CD4-positive, alpha-beta T cell treated with Interleukin-17A for 4 hours (primary cell): ENCODE data around the gene NPIPB6.

Experiments
- DNase-seq: peaks from one replicate; pipeline ENCODE4 v3.0.0-alpha.2; 2020; ENCODE audit warnings: mixed read lengths

Gene NPIPB6

DNA sequence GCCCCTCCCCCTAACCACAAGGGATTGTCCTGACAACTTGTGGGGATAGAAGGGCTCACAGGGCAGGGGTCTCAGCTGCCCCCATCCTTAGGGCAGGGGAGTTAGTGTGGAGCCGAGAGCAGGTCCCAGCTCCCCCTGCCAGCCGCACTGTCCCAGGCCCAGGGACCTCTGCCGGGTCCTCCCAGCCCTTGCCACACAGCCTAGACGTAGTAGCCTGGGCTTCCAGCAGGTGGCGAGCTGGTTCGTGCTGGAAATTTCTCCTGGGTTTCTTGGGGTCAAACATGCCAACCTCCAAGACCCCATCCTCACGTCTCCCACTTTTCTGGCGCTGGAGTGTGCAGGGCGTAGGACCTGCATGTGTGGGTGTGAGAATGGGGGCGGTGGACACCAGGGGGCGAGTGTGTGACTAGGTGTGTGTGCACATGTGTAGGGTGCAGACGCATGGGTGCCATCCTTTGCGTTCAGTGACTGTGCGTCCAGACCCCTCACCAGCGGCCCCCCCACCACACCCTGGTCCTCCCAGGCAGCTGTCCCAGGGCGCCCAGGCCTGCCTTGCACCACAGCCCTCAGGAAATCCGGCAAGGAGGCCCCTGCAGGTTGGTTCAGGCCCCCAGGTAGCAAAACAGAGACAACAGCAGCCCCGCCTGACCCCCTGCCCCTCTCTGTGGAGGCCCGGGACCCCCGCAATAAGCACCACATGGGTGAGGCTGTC, 41.5 kb downstream of the NPIPB6 start:
- DNase-seq = peak; percentile 54

DNA sequence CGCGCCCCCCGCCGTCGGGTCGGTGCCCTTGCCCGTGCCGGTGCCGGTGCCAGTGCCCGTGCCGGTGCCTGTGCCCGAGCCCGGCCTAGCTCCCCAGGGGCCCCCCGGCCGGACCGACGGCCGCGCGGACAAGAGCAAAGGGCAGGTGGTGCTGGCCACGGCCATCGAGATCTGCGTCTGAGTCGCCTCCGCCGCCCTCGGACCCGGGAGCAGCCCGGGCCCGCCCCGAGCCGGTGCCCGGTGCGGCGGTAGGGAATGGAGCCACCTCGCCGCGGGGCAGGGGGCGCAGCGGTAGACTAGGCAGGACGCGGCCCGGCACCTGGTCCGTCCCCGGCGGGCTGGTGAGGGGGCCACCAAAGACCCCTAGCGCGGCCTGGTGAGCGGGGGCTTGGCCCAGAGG, 42.6 kb downstream of the NPIPB6 start:
- no peak for DNase-seq

DNA sequence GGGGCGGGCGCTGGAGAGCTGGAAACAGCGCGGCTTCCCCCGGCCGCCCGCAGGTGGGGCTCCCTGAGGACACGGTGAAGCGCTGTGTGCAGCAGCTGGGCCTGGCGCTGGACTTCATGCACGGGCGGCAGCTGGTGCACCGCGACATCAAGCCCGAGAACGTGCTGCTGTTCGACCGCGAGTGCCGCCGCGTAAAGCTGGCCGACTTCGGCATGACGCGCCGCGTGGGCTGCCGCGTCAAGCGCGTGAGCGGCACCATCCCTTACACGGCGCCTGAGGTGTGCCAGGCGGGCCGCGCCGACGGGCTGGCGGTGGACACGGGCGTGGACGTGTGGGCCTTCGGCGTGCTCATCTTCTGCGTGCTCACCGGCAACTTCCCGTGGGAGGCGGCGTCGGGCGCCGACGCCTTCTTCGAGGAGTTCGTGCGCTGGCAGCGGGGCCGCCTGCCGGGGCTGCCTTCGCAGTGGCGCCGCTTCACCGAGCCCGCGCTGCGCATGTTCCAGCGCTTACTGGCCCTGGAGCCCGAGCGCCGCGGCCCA, 43.2 kb downstream of the NPIPB6 start:
- DNase-seq = no peak

DNA sequence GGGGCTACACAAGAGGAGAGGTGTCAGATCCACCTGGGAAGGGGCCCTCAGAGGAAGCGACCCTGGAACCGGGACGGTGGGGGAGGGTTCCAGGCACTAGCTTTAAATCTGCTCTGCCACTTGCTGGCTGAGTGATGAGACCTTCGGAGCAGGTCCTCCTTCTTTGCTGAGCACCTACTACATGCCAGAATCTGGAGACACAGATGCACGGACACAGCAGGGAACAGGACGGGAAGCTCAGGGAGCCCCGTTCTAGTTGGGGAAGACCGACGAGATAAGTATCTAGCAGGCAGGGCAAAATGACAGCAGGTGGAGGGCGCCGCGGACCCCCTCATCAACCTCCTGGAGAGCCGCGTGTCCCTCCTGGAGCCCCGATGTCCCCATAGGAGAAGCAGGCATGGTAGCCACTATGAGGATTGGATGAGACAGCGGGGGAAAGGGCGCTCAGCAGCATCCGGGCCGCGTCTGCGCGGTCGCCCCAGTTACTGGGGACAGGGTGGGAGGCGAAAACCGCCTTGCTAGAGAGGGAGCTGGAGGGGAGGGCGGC, 43.8 kb downstream of the NPIPB6 start:
- DNase-seq = no peak

DNA sequence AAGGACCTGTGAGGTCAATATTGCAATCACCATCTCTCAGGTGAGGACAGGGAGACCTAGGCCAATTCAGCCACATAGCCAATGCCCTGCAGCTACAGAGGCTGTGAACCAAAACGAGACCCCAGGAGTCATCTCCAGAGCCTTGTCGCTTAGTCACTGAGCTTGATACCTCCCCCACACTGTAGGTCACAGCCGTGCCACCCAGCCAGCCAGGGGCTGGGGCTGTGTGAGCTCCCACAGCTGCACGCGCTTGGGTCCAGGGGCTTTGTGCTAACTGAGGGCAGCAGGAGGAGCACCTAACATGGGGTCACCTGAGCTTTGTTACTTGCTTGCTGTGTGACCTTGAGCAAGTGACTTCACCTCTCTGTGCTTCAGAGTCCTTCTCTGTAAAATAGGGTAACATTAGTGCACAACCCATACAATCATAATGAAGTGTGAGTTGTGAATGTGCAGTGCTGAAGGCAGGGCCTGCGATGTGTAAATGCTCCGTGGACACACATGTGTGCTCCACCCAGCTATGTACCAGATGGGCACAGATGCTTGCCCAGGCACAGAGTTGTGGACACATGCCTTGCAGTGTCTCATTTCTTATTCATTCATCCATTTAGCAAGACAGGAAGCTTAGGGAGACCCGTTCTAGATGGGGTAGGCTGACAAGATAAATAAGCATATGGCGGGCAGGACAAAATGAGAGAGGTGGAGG, 45.1 kb downstream of the NPIPB6 start:
- DNase-seq = no peak

DNA sequence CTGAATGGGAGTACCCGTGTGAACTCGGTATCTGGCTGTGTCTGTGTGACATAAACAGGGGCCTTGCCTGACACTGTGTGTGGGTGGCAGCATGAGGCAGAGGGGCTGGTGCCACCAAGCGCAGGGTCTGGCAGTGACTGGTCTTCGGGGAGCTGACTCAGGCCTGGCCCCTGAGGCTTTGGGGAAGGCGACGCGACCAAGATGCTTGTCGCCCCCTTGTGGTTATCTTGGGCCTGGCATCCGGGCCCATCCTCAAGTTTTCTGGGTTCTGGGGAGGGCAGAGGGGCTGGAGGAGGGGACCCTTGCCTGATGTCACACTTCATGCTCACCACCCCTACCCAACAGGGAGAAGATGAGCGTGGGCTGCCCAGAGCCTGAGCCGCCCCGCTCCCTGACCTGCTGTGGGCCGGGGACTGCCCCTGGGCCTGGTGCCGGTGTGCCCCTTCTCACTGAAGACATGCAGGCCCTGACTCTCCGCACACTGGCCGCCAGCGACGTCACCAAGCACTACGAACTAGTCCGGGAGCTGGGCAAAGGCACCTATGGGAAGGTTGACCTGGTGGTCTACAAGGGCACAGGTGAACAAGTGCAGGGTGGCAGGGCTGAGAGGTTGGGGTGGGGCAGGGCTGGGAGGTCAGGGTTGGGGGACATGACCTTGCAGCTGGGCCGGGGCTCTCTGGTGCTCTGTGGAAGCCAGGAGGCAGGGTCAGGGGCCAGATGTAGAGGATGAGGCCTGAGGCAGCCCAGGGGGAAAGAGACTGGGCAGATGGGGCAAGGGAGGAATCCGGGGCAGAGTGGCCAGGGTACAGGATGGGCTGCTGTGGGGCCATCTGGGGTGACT, 46.0 kb downstream of the NPIPB6 start:
- DNase-seq = peak; percentile 84

DNA sequence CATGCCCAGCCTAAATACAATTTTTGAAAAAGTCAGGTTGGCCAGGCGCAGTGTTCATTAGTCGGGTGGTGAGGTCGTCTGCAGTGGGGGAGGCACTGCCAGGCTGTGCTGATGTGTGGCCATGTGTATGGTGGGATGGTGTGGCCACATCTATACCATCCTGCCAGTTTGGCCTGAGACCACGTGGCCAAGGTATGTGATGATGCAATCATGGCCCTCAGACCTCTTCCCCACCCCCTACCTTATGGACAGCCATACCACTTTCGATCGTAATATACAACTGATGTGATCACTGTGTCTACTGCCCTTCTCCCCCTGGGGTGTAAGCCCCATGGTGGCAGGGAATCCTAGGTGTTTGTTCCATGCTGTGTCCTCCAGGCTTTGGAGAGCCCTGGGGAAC, 47.3 kb downstream of the NPIPB6 start:
- no peak for DNase-seq

DNA sequence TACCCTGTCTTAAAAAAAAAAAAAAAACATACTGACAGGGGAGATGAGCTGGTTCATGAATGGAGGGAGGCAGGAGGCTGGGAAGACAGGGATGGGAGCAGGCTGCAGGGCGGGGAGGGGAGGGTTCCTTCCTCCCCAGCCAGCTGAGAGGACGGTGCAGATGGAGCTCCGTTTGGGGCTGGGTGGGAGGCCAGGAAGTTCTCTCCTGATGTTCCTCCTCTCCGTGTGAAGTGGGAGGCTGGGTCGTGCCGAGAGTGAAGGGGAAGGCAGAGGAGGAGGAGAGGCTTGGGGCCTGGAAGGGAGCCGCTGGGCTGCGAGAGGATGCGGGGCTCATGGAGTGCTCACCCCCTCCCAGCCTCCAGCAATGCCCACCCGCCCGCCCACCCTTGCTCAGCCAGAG, 49.7 kb downstream of the NPIPB6 start:
- no peak for DNase-seq

DNA sequence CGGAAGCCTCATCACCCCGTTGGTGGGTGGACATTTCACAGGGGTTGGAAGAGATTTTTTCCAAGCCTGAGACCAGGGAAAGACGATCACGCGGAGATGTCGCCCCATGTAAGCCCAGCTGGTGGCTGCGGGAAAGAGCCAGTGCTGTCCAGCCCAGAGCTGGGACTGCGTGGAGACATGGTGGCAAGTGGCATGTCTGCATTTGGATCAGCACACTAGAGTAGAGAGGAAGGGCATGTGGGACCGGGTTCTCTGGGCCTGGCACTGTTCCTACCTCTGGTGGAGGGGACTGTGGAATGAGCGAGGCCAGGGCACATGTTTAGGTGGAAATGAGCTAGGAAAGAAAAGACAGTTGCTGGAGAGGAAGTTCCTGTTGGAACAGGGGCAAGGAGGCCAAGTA, 51.0 kb downstream of the NPIPB6 start:
- no peak for DNase-seq

DNA sequence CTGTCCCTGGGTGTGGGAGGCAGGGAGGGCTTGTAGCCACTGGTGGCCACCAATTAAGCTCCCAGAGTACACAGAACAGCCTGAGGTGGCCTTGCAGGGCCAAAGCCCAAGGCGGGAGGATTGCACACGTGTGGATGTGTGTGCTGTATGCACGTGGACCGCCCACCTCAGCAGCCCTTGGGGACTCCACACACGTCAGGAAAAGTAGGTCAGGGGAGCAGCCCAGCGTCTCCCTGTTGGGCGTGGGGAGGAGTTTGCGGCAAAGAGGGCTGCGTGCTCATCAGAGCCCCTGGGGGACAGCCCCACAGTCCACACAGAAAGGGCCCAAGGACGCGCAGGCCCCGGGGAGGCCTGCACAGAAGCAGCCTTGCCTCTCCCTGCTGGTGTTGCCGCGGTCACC, 51.4 kb downstream of the NPIPB6 start:
- peak; percentile 23 for DNase-seq

DNA sequence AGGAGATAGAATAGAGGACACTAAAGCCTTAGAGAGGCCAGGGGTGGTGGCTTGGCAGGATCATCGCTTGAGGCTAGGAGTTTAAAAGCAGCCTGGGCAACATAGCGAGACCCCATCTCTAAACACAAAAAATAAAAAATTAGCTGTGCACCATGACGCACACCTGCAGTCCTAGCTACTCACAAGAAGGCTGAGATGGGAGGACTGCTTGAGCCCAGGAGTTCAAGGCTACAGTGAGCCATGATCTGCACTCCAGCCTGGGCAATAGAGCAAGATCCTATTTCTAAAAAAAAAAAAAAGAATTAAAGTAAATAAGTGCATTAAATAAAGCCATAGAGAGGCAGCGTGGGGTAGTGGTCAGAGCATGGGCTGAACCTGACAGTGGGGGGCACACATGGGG, 51.9 kb downstream of the NPIPB6 start:
- DNase-seq = no peak

DNA sequence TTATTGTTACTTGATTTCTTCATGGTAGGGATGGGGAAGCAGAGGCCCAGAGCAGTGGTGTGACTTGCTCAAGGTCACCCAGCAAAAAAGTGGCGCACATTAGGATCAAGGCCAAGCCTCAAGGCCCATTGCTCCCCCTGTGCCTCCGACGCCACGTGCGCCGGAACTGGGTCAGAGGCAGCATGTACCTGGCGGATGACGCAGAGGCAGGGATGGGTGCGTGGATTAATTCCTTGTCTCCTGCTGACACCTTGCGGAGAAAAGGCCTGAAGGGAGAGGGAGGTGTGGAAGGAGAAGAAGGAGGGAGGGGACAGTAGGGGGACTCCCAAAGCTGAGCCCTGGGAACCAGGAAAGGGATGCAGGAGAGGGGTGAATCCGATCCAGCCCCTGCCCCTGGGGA, 52.5 kb downstream of the NPIPB6 start:
- DNase-seq = no peak

DNA sequence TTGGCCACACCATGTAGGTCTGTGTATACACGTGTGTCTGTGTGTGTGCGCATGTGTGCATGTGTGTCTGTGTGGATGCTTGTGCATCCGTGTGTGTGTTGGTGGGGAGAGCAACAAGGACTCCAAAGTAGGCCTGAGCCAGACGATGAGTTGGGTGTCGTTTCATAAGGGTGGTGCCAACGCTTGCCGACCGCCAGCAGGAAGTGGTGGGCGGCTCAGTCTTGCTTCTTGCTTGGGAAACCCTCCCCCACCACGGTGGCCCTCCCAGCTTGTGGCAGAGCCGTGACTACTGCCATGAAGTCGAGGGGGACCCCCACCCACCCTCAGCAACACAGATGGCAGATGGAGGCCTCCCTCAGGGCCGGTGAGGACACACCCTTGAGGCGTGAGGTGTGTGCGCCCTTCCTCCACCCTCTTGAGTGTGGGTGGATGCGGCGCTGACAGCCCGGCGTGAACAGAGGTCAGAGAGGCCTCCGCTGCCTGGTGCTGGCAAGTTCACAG, 53.4 kb downstream of the NPIPB6 start:
- DNase-seq = peak; percentile 91

DNA sequence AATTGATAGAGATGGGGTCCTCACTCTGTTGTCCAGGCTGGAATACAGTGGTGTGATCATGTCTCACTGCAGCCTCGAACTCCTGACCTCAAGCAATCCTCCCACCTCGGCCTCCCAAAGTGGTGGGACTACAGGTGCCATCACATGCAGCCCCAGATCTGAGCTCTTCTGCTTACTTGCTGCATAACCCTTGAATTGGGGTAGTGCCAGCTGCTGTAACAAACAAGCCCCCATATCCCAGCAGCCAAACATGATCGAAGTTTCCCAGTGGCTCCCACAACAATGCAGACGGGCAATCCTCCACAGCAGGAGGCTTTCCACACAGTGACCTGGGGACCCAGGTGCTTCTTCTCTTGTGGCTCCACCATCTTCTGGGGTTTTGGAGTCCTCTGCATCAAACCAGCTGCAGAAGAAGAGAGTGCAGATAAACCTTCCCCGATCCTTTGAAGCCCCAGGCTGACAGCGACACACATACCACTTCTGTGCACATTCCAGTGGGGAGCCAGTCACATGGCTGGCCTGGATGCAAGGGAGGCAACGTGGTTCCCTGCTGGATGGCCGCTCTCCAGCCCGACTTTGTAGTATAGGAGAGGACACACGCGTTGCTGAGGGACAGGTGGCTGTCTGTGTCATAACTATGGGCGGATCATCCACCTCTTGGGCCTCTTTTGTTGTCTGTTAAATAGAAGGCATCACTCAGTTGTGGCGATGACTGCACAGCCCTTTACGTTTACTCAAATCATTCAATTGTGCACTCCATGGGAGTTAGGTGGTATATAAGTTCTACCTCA, 54.3 kb downstream of the NPIPB6 start:
- DNase-seq = peak; percentile 33

DNA sequence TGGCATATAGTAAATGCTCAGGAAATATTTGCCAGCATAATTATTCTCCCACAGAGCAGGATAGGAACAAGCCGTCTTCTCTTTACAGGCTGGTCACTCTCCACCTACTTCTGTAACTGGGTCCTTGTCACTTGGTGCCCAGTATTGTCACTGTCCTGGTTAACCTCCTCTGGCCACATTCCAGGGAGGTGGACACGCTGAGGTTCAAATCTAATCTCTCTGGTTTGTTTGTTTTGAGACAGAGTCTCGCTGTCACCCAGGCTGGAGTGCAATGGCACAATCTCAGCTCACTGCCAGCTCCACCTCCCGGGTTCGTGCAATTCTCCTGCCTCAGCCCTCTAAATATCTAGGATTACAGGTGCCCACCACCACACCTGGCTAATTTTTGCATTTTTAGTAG, 55.4 kb downstream of the NPIPB6 start:
- DNase-seq = no peak

DNA sequence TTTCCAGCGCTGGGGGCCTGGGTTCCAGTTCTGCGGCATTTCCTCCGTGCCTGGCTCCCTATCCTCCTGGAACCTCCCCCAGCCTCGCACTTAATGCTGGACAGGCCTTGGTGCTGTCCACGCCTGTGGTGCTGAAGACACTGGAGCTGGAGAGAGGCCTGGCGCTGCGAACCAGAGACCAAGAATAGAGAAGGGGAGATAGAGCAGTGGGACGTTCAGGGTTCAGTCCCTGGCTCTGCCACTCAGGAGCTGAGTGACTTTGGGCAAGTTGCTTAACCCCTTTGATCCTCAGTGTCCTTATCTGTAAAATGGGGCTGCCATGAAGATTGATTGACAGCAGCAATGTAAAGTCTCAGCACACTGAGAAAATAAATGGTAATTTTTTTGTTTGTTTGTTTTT, 59.1 kb downstream of the NPIPB6 start:
- no peak for DNase-seq

DNA sequence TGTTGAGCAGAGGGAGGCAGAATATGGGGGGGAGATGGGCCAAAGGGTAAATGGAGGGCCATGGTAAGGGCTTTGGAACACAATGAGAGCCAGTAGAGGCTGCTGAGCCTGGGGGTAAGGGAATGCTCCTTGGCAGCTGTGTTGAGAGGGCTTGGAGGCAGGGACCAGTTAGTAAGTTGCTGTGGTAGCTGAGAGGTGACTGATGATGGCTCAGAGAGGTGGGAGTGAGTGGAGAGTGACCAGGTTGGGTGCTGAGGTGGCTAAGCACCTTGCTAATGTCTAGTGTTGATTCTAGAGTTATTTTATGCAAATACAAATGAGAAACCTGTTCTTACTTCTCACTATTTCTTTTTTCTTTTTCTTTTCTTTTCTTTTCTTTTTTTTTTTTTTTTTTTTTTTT, 60.2 kb downstream of the NPIPB6 start:
- no peak for DNase-seq

DNA sequence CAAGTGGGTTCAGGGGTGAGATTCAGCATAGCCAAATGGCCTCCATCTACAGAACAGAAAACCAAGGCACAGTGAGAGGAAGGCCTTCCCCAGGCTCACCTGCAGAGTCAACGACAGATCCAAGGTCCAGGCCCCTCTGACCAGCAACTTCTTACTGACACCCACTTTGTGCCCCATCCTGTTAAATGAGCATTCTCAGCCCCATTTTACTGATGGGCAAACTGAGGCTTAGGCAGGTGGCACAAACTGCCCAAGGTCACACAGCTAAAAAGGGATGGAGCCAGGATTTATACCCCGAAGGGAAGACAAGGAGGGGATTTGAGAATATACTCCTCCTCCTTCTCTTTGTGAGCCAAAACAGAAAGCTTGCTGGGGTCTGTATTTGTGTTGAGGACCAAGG, 61.7 kb downstream of the NPIPB6 start:
- DNase-seq = no peak

DNA sequence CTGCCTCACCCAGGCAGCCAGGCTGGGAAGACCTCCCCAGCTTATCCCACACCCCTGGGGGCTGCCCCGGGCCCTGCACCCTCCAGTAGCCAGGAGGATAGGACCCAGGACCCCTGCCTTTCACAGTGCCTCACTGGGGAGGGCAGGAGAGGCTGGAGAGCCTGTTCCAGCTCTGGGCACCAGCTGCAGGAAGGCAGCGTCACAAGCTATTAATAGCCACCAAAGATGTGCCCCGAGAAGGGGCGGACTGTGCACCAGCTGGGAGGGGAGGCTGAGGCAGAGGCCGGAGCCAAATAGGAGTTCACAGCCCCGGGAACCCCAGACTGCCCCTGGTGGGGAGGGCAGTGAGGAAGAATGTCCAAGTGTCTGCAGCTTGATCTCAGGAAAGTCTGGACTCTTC, 62.2 kb downstream of the NPIPB6 start:
- DNase-seq = no peak

DNA sequence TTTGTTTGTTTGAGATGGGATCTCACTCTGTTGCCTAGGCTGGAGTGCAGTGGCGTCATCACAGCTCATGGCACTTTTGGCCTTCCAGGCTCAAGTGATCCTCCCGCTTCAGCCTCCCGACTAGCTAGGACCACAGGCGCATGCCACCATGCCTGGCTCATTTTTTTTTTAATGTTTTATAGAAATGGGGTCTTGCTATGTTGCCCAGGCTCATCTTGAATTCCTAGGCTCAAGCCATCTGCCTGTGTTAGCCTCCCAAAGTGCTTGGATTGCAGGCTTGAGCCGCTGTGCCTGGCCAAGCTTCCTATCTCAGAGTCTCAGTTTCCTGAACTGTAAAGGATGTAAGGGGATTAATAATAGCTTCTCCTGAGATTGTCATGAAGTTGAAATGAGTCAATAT, 63.0 kb downstream of the NPIPB6 start:
- DNase-seq = no peak

DNA sequence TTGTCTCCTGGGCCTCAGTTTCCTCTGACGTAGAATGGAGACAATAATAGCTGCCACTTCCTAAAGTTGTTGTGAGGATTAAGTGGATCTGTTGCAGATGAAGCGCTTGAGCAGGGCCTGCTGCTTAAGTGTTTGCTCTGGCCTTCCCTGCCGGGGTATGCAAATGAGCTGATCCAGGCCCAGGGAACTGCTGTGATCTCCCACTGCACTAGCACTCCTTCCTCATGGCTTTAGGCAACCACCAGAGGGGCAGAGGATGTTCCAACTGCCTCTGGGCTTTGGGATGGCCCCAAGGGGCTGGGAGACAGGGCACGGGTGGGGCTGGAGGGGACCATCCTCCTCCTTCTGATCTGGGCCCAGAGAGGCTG, 64.8 kb downstream of the NPIPB6 start:
- no peak for DNase-seq

DNA sequence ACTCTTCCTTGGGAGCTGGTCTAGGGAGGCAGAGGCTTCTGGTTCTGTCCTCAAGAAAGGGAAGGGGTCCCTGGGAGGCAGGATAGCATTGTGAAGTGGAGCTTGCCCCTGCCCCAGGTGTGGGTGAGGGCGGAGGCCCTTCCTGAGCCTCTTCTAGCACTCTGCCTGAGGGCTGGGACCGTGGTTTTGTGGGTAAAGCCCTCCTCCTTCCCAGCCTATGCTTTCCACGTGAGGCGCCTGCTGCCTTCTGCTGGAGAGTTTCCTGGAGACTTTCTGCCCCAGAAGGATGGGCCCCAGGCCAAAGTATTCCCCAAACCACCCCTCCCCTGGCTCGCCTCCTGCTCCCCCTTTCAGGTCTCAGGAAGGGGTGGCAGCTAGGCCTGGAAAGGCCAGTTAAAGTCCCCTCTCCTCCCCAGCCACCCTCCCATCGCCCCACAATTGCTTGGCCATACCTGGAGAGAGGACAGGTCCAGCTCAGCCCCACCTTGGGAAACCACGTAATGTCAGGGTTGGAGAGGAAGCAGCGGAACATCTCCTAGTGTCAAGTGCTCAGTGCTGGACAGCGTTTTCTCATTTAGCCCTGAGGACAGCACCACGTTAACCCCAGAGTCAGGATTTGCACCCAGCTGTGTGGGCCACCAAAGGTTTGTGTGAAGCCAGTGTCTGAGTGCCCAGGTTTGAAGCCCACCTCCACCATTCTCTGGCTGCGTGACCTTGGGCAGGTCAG, 65.4 kb downstream of the NPIPB6 start:
- DNase-seq = peak; percentile 53
